GM18870 (cell line): ENCODE measurements around the gene TNFRSF1B.
"Not testable (repeated sequence)": the region's sequence is repeated elsewhere in the genome, so short reads cannot be mapped to it uniquely, and the experiment has no call there.

Experiments used
- ATAC-seq: cut with Tn5 transposase; IDR thresholded peaks from one replicate; pipeline ENCODE4 v1.9.1; 2021; ENCODE audit warnings: moderate library complexity; ENCODE audit not compliant: unreplicated experiment

Gene TNFRSF1B

DNA sequence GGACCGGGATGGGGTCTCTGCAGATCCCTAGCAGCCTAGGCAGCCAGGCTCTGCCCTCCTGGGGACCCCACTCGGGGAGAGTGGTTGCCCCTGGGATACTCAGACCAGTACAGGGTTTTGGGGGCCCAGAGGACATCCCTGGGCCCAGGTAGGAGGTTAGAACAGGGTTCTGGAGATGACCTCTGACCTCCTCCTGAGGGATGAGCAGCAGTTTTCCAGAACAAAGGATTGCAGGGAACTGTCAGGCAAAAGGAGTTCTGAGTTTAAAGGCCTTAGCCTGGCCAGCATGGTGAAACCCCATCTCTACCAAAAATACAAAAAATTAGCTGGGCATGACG, 42.7 kb downstream of the TNFRSF1B start:
- ATAC-seq = no peak

DNA sequence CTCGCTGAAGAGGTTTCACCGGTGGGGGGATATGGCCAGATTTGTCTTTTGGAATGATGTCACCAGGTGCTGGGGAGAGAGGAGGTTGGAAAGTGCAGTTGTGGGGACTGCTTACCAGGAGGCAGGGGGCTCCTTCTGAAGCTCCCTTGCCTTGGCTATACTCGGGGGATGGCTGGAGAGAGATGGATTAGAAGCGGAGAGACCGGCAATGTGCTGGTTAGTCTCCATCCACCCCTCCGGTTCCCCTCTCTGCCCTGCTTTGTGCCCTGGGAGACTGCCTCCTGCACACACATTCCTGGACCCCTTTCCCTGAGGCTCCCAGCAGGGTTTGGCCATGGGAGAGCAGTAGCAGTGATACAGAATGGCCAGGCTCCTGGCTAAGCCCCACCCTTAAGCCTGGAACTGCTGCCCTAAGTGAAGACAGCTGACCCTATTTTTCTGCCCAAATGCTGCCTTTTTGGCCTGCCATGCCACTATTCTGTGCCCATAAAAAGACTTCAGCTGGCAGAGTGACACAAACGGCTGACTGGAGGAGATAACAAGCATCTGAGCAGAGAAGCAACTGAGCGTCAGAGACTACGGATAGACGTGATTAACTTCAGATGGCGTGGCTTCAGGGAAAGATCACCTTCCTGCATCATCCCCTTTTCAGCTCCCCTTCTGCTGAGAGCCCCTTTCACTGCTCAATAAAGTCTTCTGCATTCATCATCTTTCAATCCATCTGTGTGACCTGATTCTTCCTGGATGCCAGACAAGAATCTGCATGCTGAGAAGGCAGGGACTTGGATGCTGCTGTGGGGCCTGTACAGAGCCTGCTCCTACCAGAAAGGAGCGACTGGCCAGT, 48.5 kb downstream of the TNFRSF1B start:
- ATAC-seq = no peak

DNA sequence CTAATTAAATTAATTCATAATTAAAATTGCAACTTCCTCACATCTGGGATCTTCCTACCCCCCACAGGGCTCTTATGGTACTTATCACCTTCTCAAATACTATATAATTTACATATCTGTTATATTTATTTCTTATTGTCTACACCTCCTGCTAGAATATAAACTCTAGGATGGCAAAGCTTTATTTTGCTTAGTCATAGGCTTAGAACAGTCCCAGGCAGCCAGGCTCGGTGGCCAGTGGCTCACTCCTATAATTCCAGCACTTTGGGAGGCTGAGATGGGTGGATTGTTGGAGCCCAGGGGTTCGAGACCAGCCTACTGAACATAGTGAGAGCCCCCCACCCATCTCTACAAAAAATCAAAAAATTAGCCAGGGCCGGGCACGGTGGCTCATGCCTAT, 53.0 kb downstream of the TNFRSF1B start:
- ATAC-seq = no peak

DNA sequence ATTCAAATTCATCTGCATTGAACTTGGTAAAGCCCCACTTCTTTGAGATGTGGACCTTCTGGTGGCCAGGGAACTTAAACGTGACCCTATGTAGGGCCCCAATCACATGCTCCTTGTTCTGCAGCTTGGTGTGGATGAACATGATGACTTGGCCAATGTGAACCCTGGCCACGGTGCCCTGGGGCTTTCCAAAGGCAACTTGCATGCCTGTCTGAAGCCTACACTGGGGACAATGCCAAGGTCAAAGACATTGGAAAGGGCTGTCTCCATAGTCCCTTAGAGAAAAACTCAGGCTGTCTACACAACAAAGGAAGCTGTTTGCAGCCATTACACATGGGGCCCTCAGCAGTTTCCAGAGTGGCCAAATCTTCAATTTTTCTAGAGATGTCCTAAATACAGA, 54.1 kb downstream of the TNFRSF1B start:
- no peak for ATAC-seq

DNA sequence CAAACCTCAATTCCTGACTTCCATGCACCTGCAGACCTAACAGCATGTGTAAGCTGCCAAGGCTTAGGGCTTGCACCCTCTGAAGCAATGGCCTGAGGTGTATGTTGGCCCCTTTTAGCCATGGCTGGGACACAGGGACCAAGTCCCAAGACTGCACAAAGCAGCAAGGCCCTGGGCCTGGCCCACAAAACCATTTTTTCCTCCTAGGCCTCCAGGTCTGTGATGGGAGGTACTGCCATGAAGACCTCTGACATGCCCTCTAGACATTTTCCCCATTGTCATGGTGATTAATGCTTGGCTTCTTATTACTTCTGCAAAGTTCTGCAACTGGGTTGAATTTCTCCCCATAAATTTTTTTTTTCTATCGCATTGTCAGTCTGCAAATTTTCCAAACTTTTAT, 55.9 kb downstream of the TNFRSF1B start:
- ATAC-seq = not testable (repeated sequence)

DNA sequence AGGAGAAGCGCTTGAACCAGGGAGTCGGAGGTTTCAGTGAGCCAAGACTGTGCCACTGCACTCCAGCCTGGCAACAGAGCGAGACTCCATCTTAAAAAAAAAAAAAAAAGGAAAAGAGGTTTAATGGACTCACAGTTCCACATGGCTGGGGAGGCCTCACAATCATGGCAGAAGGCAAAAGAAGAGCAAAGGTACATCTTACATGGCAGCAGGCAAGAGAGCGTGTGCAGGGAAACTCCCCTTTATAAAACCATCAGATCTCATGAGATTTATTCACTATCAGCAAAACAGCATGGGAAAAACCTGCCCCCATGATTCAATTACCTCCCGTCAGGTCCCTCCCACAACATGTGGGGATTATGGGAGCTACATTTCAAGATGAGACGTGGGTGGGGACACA, 57.3 kb downstream of the TNFRSF1B start:
- ATAC-seq = not testable (repeated sequence)

DNA sequence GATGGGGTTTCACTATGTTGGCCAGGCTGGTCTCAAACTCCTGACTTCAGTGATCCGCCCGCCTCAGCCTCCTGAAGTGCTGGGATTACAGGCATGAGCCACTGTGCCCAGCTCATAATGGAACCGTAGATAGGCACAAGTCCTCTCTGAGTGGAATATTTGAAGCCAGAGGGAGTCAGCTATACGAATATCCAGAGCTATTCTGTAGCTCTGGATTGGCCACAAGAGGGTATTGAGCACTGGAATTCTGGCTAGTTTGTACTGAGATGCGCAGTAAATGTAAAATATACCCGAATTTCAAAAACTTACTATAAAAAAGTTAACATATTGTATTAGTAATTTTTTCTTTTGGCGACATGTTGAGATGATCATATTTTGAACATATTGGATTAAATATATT, 62.2 kb downstream of the TNFRSF1B start:
- ATAC-seq = no peak

DNA sequence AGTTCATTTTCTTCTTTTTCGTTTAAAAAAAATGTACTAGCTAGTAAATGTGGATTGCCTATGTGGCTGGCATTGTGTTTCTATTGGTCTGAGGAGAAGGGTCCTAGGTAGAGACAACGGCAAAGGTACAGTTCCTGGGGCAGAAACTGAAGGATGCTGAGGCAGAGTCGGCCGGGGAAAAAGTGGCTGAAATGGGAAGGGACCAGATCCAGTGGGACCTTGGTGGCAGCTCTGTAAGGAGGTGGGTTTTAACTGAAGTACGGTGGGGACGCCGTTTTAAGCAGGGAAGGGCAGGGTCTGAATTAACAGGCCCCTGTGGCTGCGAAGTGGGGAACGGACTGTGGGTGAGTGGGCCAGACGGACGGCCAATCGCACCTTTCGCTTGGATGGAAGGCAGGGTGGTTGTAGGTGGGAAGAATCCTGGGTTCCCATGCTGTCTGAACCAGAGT, 62.6 kb downstream of the TNFRSF1B start:
- no peak for ATAC-seq

DNA sequence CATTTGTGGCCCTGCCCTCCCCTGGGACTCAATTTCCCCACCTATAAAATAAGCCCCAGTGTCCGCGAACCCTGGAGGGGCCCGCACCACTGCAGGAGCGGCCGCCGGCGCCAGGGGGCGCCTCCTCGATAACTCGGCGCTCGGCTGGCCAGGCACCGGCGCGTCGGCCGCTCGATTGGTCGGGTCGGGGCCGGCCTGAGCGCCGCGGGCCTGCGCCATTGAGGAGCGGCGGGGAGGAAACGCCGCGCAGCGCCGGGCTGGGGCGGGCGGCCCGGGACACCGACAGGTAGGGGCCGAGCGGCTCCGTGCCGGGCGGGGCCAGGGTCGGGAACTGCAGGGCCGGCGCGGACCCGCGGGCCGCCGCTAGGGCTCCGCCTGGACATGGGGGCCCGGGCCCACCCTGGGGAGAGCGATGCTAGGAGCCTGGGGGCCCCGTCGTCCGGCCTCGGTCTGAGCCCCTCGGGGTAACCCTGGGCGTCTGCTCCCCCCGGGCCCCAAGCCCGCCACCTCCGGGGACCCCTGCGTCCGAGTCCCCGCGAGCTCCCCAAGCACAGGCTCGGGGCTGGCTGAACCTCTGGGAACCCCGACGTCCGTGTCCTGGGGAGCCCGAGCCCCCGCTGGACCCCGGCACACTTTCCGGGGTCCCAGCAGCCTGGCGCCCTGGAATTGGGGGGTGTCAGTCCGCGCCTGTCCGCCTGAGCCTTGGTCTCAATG, 63.2 kb downstream of the TNFRSF1B start, which contains the start of gene VPS13D:
Gene VPS13D, plus strand, starts transcription at position 196 of the 714 bp plus-strand sequence. CDS start 4,237 bp downstream, outside the sequence.
- ATAC-seq = no peak

DNA sequence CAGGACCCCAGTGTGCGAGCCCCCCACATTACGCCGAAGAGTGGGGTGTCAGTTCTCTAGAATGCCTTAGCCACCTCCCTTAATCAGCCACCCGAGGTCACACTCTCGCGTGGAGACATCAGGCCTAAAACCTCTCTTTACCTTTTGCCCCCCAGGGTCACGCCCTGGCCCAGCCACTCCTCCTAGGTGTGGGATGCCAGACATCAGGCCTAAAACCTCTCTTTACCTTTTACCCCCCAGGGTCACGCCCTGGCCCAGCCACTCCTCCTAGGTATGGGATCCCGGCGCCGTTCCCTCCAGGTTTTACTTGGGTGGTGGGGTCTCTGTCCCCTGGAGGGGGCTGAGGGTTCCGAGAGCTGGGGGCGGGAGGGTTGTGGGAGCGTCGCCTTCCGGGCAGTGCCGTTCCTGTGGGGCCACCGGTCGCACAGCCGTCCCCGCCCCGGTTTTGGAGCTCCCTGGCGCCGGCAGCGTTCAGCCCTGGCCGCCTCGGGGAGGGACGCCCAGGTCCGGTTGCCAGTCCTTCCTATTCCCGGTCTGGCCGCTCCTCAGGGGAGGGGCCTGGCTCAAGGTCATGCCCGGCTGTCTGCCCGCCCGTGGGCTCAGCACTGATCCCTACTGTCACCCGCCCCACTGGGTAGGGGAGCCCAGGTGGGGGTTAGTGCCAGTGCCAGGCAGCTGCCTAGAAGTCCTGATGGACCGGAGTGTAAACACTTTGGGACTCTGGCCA, 63.9 kb downstream of the TNFRSF1B start:
- ATAC-seq = no peak

DNA sequence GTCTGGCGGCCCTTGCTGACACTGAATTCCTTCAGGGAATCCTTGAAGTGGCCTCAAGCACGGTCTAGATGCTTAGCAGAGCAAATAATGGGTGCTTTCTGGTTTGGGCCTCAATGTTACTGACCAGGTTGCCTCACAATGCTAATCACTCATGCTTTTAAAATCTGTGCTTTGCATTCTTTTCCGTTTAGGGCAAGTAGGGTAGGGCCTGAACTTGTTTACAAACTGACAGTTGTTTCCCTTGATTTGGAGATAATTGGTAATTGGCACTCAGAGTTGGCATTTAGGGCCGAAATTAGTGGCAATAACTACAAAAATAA, 64.4 kb downstream of the TNFRSF1B start:
- ATAC-seq = no peak

DNA sequence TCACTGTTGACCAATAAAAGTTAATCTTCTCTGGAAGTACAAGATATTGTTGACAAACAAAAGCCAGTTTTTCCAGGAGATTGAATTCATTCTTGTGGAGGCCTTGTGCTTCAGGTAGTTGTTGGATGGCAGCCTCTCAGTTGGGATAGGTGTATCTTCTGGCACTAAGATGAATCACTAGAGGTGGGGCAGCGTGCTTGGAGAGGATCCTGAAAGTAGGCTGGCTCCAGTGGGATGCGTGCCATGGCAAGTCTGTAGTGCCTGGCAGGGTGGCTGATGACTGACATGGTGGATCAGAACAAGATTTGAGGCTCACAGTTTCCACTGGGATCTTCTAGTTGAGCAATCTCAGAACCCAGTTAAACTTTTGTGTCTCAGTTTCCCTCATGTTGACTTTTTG, 65.4 kb downstream of the TNFRSF1B start:
- ATAC-seq = no peak

DNA sequence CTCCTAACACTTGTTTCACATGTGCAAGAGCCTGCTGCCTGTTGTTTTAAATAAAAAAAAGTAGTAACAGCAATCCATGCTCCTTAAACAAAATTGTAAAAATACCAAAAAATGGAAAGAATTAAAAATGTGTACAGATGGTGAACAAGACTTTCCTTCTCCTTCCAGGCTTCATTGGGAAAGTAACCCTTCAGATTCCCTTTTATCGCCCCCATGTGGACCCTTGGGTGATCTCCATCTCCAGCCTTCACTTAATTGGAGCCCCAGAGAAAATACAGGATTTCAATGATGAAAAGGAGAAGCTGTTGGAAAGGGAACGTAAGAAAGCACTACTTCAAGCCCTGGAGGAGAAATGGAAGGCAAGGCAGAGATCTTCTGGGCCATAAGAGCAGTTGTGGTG, 77.3 kb downstream of the TNFRSF1B start:
- no peak for ATAC-seq

DNA sequence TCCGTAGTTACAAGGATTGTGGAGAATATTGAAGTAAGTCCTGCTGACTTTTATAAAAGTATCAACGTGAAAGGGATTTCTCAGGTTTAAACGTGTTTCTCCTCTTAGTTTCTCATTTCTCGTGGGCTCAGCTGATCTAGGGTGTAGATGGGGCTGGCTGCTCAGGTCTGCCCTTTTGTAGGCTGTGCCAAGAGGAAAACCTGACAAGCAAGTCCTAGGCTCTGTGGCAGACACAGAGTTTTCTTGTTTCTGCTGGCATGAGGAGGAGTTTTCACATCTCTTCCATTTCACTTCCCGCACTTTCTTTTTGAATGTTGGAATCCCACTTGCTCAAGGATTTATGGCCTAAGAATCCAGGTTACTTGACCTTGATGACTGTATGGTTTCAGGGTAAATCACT, 77.8 kb downstream of the TNFRSF1B start:
- ATAC-seq = no peak

DNA sequence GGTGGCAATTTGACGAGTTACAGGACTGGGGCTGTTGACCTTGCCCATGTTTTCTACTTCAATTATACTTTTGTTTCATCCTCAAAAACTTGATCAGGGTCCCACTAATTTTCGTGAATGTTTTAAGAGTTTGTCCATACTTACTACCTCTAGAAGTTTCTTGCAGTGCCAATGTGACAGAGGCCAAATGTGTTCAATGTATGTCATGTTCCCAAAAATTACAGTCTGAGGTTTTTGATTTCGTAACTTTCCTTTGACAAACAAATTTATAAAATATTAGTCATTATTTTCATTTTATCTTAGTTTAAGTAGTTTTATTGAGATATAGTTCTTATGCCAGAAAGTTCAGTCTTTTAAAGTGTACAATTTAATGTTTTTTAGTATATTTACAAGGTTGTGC, 78.3 kb downstream of the TNFRSF1B start:
- ATAC-seq = no peak

DNA sequence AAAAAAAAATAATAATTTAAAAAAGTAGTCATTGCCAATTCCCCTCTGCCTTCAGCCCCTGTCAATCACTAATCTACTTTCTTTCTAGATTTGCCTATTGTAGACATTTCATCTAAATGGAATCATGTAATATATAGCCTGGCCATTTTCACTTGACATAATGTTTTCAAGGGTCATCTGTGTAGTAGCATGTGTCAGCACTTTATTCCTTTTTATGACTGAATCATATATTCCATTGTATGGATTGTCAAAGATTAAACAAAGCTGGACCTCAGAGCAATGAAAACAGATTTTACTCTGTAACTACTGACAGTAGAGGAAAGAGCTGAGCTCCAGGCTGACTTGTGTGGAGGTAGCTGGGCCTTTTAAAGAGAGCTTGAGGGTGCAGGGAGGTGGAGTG, 78.9 kb downstream of the TNFRSF1B start:
- ATAC-seq = no peak

DNA sequence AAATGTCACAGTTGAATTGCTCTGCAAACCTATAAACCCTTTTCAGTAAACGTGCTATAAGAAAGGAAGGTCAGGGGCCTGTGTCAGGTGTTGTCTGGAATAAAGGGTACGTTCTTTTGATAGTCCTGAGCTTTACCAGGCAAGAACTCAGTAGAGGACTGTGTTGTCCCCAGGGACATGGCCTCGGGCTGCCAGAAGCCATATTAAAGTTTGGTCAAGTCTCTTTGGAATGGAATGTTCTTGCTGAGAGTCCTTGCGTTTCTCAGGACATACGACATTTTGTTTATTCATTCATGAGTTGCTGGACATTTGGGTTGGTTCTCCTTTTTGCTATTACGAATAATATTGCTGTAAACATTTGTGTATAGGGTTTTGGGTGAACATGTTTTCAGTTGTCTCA, 79.8 kb downstream of the TNFRSF1B start:
- ATAC-seq = no peak

DNA sequence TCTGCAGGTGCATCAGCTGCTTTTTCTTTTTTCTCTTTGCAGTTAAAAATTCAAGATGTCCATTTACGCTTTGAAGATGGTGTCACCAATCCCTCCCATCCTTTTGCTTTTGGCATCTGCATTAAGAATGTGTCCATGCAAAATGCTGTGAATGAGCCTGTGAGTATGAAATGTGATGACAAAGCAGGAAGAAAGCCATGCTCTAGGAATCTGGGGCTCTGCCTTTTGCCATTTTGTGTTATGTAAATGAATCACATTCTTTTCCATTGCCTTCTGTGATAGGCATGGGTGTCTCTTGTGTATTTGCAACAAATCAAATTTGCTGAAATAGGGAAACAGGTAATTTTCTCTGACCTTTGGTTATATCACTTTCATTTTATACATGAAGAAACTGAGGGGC, 82.4 kb downstream of the TNFRSF1B start:
- no peak for ATAC-seq

DNA sequence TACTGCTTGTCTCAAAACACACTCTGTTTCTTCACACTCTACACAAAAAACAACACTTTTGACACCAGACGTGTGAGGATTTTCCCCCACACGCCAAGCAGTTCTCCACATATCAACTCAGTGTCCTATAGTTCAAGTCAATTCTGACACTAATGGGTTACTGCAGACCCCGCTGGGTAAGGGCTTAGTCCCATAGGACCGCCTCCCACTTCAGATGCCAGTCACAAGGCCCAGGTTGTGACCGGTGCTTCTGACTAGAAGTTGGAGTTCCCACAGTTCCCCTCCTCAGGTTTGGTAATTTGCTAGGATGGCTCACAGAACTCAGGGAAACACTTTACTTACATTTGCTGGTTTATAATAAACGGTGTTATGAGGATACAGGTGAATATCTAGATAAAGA, 83.0 kb downstream of the TNFRSF1B start:
- ATAC-seq = no peak

DNA sequence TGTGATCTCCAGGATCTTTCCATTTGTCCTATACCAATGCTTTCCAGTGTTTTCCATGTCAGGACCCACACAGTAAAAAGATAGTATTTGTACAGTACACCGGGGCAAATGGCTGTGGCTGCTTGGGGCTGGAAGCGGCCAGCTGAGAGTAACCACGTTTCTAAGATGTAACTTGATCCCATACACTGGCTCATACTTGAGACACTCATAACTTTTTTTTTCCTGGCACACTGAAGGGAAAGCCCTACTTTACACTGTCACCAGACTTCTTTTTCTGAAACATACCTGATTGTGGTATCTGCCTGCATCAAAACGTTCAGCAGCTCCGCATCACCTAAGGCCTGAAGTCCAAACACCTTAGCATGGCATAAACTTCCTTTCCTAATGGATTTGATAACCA, 84.7 kb downstream of the TNFRSF1B start:
- no peak for ATAC-seq

DNA sequence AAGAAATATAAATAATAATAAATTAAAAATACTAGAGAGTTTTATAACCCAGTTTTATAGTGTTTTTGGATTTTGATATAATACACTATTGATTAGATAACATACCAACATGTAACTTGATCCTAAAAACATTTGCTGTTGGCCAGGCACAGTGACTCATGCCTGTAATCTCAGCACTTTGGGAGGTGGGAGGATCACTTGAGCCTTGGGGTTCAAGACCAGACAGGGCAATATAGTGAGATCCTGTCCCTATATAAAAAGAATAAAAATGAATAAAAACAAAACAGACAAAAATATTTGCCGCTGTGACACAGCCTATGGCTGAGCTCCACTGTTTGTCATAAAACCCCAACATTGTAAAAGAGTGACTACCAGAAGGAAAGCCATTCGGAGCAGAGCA, 89.1 kb downstream of the TNFRSF1B start:
- no peak for ATAC-seq

DNA sequence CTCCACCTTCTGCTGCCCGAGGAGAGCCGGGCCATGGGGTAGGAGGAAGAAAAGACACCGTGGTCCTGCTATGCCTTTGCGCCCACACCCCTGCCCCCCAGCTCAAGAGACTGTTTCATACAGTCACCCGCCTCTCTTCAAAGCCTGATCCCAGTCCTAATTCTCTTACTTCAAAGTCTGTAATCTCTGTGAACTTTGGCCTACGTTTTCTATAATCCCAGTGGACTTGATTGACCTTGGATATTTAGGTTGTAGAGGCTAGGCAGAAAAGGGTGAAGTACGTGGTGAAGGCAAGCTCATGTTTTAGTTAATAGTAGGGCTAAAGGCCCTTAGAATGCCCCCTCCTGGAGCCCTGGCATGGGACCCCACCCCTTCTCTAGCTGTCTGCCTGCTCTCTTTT, 91.5 kb downstream of the TNFRSF1B start:
- no peak for ATAC-seq
